GM21381 (cell line): ENCODE data around the gene LRPAP1.

Experiments used
- ATAC-seq: cut with Tn5 transposase; IDR thresholded peaks from one replicate; pipeline ENCODE4 v1.9.1; 2021; ENCODE audit warnings: mild to moderate bottlenecking, moderate library complexity; ENCODE audit not compliant: unreplicated experiment

The LRPAP1 gene

DNA sequence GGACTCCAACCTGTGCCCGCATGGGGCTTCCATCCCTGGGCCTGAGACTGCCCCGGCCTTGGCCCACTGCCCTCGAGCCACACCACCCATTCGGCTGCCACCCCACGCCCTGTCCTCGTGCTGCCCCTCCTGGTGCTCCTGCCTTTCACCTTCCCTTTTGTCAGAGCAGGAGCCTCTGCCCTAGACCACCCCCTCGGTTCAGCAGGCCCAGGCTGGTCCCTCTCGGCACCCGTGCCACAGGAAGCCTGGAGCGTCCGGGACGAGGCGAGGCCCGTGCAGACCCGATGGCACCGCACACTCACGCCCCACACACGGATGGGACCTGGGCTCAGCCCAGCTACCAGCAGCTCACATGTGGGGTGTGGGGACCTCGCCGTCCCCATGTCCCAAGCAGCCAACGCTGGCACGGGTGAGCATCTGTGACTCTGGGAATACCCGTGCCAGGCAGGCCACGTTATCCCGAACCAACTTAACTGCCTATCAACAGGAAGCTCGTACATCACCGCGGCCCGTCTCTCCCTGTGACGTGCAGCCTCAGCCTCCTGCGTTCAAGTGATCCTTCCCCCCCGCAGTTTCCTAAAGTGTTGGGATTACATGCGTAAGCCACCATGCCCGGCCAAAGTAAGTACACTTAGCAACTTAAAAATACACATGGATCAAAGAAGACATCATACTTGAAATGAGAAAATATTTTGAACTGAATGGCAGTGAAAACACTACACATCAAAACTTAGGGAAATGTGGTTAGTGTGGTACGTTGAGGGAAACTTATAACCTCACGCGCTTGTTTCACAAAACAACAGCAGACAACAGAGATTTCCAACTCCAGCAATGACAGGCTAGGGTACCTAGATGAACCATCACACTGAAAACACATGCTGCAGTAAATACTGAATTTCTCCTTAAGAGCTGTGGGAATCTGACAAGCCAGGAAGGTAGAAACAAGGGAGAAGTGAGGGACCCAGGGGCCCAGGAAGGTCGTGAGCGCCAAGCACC lies 29.0 kb downstream of the LRPAP1 start:
- no peak for ATAC-seq

DNA sequence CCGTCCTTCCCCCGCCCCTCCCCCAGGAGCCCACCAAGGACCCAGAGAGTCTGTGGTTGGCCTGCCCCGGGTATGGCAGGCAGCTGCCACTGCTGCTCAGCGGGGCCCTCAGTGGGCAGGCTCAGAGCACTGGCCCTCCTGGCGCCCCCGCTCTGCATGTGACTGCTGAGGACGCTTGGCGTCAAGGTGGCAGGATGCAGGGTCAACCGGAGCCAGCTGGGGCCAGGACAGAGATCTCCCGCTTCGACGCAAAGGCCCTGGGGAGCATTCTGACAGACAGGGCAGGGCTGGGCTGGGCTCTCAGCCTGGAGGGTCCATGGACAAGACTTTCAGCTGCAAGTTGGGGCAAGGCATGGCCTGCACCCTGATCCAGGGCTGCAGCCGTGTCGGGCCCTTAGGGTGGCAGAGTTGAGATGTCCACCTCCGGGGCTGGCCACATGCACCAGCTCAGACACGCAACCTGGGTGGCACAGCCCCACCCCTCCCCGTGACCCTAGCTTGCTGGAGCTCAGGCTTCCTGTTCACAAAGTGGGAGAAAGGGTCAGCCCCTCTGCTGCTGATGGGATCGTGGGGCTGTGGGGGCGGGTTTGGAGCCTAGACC lies 30.3 kb downstream of the LRPAP1 start:
- ATAC-seq, result no peak

DNA sequence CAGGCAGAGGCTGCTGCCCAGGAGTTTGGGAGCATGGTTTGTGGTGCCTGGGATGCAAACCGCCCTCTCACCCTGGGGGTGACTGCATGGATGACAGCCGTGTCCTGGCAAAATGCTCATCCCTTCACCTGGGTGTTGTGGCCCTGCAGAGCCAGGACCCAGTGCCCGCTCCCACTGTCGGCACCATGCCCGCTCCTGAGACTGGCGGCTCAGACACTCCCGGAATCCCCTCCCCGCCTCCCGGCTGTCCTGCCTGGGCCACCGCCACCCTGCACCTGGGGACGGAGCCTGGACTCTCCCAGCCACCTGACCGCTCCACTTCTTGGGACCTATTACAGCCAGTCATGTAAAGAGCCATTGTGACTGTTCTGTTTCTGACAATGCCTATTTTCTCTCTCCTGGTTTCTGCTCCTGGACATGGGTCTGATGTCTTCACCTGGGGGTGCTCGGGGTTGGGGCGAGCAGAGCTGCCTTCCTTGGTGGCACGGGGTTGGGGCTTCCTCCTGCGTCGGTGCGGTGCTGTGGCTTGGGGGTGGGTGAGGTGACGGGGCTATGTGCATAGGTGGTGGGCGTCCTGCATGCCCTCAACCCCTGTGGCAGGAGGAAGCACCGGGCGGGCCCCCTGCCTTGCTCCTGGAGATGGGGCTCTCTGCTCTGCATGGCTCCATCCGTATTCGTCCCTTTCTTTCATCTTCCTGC lies 30.9 kb downstream of the LRPAP1 start:
- ATAC-seq, result no peak

DNA sequence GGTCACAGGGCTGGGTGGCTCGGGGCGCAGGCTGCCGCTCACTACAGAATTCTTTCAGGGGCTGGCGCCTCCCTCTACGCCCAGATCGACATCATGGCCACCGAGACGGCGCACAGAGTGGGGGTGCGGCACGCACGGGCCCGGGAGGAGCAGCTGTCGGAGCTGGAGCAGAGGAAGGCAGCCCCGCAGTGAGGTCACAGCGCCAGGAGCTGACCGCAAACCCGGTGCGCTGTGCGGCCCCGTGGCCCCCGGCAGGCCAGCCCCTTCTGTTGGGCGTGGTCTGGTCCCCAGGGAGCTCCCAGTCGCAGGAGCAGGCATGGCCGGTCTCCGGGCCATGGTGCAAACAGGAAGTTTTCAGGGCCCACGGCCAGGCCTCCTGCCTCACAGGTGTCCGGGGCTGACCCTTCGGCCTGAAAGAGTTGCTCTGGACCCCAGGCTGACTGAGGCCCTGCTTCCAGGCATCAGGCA lies 31.6 kb downstream of the LRPAP1 start:
- no peak for ATAC-seq

DNA sequence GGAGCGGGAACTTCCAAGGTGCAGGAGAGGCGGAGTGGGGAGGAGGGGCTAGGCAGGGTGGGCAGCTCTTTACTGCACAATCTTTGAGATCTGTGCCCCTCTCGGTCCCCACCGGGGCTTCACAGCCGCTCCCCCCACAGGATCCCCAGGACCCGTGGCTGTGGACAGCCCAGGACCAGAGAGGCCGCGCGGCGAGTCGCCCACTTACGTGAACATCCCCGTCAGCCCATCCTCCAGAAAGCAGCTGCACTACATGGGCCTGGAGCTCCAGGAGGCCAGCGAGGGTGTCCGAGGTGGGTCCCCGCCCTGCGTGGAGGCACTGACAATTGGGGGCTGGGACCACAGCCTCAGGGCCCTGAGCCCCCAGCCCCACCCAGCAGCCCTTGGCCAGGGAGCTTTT lies 32.1 kb downstream of the LRPAP1 start:
- ATAC-seq, result no peak

DNA sequence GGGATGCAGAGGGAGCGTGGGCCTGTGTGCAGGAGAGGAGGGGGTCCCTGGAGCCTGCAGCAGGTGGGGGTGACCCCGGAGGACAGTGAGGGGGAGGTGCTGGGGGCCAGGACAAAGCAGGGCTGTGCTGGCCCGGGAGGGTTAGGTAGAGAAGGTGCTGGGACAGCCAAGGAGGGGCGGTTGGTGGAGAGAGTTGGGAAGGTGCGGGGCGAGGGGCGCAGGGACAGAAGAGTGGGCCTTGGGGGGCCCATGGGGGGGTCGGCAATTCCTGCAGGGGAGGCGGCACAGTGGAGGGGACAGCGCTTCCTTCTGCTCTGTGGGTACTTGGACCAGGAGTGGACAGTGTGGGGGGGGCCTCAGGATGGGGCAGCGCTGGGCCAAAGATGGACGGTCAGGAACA lies 32.5 kb downstream of the LRPAP1 start:
- no peak for ATAC-seq

DNA sequence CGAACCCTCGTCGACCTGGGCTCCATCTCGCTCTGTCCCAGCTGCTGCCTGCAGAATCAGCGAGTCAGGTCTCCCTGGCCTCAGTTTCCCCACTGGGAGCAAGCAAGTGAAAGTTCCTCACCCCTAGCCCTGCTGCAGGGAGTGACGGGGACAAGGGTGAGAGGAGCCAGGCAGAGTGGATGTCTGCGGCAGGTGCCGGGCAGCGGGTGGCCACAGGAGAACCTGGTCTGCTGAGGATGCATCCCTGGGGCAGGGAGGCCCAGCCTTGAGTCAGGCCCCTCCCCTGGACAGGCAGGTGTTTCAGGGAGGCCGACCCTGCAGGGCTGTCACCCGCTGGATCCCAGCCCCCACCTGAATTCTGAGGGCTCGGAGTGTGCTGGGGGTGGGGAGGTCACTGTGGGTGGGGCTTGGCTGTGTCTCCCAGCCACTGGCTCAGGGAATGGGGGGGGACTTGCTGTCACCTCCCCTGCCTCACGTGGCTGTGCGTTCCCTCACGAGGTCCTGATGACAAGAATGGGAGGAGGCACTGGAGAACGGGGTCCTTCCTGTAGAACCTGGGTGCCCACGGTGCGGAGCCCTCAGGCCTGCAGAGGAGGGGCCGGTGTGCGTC lies 33.2 kb downstream of the LRPAP1 start:
- ATAC-seq, result no peak

DNA sequence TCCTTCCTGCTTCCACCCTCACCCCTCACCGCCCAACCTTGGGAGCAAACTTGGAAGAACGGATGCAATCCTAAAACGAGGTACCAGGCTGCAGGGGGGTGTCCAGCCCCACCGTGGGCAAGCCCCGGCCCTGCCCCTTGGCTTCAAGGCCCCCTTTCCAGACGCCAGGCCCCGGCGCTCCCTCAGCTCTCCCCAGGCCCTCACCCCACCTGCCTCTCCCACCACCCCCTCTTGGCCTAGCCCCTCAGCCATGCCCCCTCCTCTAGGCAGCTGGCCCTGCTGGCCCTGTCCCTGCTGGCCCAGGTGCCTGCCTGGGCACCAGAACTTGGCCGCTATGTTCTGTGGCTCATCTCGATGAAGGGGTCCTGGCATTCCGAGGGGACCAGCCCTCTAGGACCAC lies 33.8 kb downstream of the LRPAP1 start:
- no peak for ATAC-seq

DNA sequence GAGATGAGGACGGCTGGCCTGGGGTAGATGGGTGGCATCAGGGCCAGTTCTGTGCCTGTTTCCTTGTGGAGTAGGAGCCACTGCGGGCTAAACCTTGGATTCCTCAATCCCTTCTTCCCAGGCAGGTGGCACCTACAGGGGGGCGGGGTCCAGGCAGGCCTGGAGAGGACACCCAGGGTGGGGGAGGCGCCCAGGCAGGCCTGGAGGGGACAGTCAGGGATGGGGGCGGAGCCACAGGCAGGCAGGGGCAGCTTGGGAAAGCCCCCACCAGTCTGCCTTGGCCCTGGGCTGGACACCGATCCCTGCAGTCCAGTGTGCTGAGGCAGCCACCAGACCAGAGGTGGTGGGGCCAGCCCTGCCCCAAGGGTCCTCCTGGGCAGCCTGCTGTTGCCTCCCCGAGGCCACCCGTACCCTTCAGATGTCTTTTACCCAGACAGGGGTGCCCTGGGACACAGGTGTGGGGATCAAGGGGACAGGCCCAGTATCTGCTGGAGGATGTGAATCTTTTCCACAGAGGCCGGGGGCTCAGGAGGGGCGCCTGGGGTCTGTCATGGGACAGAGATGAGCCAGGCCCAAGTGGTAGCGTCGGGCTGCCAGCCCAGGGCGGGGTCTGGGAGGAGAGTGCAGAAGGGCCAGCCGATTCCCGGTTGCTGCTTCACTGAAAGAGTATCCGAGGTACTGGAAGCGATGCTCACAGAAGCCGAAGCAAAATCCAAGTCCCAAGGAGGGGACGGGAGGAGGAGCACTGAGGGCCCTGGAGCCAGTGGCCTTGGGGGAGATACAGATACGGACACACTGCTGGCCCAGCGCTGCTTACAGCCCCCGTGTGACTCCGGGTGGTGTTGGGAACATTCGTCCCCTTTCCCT lies 34.5 kb downstream of the LRPAP1 start:
- ATAC-seq, result no peak

DNA sequence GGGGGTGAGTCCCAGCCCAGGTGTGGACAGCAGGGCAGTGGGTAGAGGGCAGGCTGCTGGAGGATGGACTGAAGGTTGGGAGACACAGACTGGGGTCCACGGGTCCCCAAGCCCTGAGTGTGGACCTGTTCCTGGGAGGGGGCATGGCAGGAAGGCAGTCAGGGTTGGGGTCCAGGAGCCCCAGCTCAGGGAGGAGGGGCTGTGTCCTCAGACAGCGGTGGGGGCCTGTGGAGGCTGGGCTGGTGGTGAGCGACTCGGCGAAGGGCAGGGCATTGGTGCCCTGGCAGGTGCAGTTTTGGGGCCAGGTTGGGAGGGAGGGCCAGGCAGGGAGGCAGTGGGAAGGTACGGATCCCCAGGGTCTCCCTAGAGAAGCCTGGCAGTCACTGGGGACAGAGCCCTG lies 35.1 kb downstream of the LRPAP1 start:
- ATAC-seq, result no peak

DNA sequence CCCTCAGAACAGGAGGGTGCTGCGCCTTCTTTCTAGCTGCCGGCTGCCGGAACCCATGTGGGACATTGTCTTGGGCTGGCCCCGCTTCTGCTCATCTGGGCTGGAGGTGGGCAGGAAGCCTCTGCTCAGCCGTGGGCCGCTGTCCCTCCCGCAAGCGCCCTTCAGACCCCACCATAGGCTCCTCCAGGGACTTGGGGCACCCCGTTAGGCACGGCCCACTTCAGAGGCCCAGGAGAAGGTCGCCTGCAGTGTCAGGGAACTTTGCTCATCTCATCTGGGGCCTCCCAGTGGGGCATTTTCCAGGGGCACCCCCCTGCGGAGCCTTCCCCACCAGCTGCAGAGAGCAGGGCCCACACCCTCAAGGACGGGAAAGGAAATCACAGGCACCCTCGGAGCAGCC lies 36.2 kb downstream of the LRPAP1 start:
- no peak for ATAC-seq

DNA sequence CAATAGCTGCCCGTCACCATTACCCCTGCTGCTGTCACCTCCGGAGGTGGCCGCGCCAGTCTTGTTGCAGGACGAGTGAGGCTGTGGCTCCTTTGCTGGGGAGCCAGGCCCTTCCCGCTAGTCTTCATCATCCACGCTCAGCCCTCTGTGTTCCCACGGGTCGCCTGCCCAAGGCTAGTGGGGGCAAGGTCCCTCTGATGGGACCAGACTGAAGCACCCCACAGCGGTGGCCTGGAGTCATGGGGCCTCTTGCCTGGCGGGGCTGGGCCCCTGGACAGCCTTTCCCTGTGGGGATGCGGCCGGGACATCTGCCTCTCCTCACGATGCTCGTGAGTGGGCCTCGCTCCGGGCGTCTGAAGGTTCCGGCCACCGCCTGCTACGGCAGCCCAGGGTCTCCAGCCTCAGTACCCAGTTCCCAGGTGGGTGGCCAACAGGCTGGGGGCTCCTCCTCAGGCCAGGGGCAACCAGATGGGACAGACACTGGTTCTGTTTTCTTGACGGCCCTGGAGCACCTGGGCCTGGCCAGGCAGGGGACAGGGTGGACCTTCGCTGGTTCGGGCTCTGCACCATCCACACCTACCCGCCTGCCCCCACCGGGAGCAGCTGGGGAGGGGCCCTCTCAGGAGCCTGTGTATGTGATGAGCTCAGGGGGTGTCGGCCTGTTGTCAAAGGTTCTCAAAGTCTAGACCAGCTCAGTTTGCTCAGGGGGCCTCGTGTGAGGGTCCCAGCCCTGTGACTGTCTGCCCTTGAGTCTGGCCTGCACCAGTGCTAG lies 36.8 kb downstream of the LRPAP1 start:
- ATAC-seq, result no peak

DNA sequence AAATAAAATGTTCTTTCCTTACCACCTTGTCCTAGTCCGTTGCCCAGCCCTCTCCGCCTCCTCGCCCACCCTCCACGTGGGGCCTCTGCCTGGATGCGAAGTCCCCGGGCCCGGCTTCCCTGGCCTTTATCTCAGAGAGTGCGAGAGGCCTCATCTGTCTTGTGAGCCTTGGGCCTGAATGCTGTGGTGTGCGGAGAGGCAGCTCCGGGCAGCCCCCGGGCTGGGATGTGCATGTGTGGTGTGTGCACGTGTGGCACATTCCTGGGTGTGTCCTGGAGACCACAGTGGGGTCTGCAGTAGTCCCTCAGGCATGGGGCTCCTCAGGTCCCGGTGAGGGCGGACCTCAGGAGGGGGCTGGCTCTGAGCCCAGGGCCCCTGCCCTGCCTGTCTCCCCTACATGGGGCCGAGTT lies 37.8 kb downstream of the LRPAP1 start:
- ATAC-seq, result no peak

DNA sequence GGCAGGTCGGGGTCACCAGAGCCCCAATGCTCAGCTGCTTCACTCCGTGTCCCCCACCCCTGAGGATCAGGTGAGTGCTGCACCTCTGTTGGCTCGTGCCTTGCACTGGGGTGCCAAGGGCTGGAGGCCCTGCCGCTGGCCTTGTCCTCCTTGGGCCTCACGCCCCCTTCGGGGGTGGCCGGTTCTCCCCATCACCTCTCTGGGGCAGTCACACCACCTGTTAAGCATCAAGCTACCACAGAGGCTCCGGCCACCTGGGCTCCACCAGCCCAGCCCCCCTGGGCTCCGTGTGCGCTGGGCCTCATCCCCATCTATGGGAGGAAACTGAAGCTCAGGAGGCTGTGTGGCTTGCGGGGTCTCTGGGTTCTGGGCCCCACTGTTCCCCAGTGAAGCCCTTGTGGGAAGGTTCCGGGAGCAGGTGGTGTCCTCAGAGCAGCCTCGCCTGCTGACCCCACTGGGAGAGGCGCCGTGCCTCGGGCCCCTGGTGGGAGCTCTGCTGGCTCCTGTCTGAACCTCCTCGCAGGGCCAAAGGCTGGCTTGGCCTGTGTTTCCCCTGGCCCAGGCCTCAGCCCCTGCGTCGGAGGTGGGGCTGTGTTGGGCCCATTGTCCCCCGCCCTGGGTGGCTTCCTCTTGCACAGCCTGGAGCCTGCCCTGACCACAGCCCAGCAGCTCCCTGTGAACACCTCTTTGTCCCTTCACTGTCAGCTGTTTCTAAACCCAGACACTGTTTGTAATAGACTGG lies 38.3 kb downstream of the LRPAP1 start:
- no peak for ATAC-seq

DNA sequence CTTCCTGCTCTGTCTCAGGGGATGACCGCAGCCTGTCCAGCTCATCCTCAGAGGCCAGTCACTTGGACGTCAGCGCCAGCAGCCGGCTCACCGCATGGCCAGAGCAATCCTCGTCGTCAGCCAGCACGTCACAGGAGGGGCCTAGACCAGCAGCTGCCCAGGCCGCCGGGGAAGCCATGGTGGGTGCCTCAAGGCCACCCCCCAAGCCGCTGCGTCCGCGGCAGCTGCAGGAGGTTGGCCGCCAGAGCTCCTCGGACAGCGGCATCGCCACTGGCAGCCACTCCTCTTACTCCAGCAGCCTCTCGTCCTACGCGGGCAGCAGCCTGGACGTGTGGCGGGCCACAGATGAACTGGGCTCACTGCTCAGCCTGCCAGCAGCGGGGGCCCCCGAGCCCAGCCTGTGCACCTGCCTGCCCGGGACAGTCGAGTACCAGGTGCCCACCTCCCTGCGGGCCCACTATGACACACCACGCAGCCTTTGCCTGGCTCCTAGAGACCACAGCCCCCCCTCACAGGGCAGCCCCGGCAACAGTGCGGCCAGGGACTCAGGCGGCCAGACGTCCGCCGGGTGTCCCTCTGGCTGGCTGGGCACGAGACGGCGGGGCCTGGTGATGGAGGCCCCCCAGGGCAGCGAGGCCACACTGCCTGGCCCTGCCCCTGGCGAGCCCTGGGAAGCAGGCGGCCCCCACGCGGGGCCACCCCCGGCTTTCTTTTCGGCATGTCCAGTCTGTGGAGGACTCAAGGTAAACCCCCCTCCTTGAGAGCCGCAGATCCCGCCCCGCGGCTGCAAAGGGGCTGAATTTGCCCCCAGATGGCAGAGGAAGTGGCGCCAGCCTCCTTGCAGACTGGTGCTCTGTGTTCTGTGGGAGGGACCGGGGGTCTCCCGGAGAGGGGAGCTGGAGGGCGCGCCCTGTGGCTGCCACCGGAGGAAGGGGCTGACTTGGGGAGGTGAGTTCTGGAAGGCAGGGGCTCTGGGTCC lies 39.2 kb downstream of the LRPAP1 start:
- no peak for ATAC-seq

DNA sequence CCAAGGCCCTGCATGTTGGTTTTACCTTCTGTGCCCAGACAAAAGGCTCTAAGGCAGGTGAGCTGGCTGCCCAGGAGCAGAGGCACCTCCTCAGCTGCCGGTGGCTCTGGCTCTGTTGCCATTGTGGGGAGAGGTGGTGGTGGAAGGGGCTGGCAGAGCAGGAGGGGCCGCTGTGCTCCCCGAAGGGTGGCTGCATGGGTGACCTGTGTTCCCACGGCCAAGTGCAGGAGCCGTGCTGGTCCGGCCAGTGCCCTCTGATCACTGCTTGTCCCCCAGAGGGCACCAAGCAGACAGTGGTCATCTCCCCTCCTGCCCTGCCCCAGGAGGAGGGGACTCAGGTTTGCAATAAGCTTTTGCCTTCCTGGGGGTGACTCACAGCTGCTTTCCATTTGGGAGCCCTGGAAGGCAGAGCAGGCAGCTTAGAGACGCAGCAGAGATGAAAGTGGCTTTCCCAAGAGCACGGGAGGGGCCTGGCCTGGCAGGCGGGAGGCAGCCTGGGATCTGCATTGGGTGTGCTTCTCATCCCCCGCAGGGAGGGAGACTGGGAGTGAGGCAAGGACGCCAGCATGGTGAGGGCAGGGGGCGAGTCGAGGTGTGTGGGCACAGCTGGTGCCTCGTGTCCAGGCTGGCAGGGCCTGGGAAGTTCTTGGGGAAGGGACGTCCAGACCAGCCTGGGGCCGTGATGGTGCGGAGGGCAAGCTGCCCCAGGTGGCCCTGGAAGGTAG lies 40.4 kb downstream of the LRPAP1 start:
- ATAC-seq, result no peak

DNA sequence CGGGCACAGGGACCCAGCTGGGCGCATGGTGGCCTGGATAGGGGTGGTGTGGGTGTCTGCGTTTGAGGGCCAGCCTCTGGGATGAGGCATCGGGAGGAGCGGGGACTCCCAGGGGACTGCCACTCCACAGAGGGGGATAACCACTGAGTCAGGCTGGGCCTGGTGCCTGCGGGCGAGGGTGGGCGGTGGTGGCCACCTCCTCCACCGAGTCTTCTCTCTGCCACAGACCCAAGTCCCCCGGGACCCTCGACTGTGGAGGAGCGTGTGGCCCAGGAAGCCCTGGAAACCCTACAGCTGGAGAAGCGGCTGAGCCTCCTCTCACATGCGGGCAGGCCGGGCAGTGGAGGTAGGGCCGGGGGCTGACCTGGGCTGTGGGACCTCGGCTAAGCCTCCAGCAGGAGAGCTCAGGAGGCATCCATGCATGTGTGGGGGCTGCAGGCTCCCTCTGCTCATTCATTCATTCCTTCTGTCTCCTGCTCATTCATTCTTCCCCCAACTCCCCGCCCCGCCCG lies 42.7 kb downstream of the LRPAP1 start:
- no peak for ATAC-seq
